Measurements from ENCODE around the gene CCDC92. TPM values are rescaled to one million over a fixed set of nuclear protein-coding genes. Genes with fewer than 3 reads are reported as not detected.

CCDC92 gene
- total RNA-seq, 1 donor from 2014 or later = 55.1 TPM

- Mint-ChIP-seq H3K36me3 (peaks cover 7% of the 10 kb centered on the region), H3K4me3 (peak overlapping the region; percentile 96), H3K27me3 (ENCODE audit: low read depth) (no peaks in the 10 kb centered on the region), H3K9me3 (no peaks in the 10 kb centered on the region), H3K27ac (peak overlapping the region; percentile 98), H3K4me1 (peaks cover 50% of the 10 kb centered on the region)
- peak; percentile 38 to 68 for DNase-seq (ENCODE audit: low spot score in 2 of 2, unreplicated experiment in 2 of 2)
- no peak for TF ChIP-seq CTCF (IDR thresholded peaks at IDR 0.05; ENCODE audit: unreplicated experiment)
Observed at GRCh38 chr12:123971770-123972456, 718 bp downstream of the CCDC92 start.

GRCh38 chr12:123971449-123971769, 1.2 kb downstream of the CCDC92 start:
- Mint-ChIP-seq H3K27me3 (ENCODE audit: low read depth) (no peaks in the 10 kb centered on the region), H3K36me3 (peaks cover 6% of the 10 kb centered on the region), H3K4me1 (peaks cover 50% of the 10 kb centered on the region), H3K27ac (peak overlapping the region; percentile 98), H3K9me3 (no peaks in the 10 kb centered on the region), H3K4me3 (peak overlapping the region; percentile 96)
- DNase-seq (ENCODE audit: low spot score in 2 of 2, unreplicated experiment in 2 of 2) = no peak
- TF ChIP-seq CTCF (IDR thresholded peaks at IDR 0.05; ENCODE audit: unreplicated experiment) = no peak

GRCh38 chr12:123967121-123967586, 5.5 kb downstream of the CCDC92 start:
- DNase-seq (ENCODE audit: low spot score in 2 of 2, unreplicated experiment in 2 of 2) = no peak
- no peak overlapping the region for H3K4me3 Mint-ChIP-seq
- H3K9me3 Mint-ChIP-seq = no peaks in the 10 kb centered on the region
- no peak for TF ChIP-seq CTCF (IDR thresholded peaks at IDR 0.05; ENCODE audit: unreplicated experiment)
- H3K36me3 Mint-ChIP-seq = no peaks in the 10 kb centered on the region
- H3K27ac Mint-ChIP-seq = no peak overlapping the region
- H3K27me3 Mint-ChIP-seq (ENCODE audit: low read depth) = no peaks in the 10 kb centered on the region
- H3K4me1 Mint-ChIP-seq = peaks cover 35% of the 10 kb centered on the region

GRCh38 chr12:123966596-123966995, 6.0 kb downstream of the CCDC92 start:
- no peak for TF ChIP-seq CTCF (IDR thresholded peaks at IDR 0.05; ENCODE audit: unreplicated experiment)
- H3K4me1 Mint-ChIP-seq = peaks cover 34% of the 10 kb centered on the region
- no peaks in the 10 kb centered on the region for H3K9me3 Mint-ChIP-seq
- H3K36me3 Mint-ChIP-seq = no peaks in the 10 kb centered on the region
- no peak overlapping the region for H3K4me3 Mint-ChIP-seq
- no peak for DNase-seq (ENCODE audit: low spot score in 2 of 2, unreplicated experiment in 2 of 2)
- H3K27ac Mint-ChIP-seq = no peak overlapping the region
- H3K27me3 Mint-ChIP-seq (ENCODE audit: low read depth) = no peaks in the 10 kb centered on the region

GRCh38 chr12:123965382-123965781, 7.2 kb downstream of the CCDC92 start:
- DNase-seq (ENCODE audit: low spot score in 2 of 2, unreplicated experiment in 2 of 2) = no peak
- H3K9me3 Mint-ChIP-seq = no peaks in the 10 kb centered on the region
- no peaks in the 10 kb centered on the region for H3K27me3 Mint-ChIP-seq (ENCODE audit: low read depth)
- no peak overlapping the region for H3K4me3 Mint-ChIP-seq
- H3K36me3 Mint-ChIP-seq = no peaks in the 10 kb centered on the region
- no peak overlapping the region for H3K27ac Mint-ChIP-seq
- H3K4me1 Mint-ChIP-seq = peaks cover 27% of the 10 kb centered on the region
- TF ChIP-seq CTCF (IDR thresholded peaks at IDR 0.05; ENCODE audit: unreplicated experiment) = no peak
